NCI-H748 treated with DMSO at 0.1 percent for 48 hours (cell line): ENCODE measurements around the gene VWA3A.
"Not testable (repeated sequence)": the region's sequence is repeated elsewhere in the genome, so short reads cannot be mapped to it uniquely, and the experiment has no call there.

ENCODE experiments used
- DNase-seq: peaks from one replicate; lab custom pipeline; 2025; lab: John Stamatoyannopoulos, UW

The VWA3A gene, protein sequence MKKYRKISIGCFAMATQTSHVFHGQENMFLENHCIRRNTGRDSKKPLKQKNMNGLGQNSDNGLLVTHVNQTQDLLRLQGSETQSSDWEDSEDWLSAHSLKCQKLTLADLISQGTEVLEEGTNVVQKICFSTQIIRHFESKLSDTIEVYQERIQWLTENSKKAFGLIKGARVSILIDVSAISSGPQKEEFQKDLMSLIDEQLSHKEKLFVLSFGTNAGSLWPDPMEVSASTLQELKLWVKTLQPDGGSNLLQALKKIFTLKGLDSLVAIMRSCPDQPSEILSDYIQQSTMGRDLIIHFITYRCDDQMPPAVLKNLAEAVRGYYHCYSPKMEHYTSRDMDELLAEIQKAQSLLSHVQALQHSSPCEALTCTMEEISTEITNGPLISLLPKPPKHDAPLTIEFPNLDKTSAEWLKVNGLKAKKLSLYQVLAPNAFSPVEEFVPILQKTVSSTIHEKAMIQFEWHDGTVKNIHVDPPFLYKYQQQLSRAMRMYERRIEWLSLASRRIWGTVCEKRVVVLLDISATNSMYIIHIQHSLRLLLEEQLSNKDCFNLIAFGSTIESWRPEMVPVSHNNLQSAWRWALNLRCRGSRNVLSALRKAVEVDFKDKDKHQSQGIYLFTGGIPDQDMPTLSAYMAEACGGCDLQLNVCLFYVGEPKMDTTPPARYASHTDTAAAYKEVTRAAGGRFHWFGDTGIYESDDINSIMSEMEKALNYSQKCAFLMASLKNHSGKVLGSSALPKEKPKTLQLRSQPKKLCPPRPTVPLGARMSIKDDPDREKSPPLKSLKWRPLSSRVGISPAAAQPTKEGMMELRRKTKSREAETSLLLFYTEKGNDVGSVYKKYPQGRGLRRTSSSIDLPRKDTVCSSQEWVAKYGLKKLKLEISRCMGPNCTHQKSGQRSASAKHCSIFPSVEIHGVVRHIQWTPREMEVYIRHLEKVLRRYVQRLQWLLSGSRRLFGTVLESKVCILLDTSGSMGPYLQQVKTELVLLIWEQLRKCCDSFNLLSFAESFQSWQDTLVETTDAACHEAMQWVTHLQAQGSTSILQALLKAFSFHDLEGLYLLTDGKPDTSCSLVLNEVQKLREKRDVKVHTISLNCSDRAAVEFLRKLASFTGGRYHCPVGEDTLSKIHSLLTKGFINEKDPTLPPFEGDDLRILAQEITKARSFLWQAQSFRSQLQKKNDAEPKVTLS

DNA sequence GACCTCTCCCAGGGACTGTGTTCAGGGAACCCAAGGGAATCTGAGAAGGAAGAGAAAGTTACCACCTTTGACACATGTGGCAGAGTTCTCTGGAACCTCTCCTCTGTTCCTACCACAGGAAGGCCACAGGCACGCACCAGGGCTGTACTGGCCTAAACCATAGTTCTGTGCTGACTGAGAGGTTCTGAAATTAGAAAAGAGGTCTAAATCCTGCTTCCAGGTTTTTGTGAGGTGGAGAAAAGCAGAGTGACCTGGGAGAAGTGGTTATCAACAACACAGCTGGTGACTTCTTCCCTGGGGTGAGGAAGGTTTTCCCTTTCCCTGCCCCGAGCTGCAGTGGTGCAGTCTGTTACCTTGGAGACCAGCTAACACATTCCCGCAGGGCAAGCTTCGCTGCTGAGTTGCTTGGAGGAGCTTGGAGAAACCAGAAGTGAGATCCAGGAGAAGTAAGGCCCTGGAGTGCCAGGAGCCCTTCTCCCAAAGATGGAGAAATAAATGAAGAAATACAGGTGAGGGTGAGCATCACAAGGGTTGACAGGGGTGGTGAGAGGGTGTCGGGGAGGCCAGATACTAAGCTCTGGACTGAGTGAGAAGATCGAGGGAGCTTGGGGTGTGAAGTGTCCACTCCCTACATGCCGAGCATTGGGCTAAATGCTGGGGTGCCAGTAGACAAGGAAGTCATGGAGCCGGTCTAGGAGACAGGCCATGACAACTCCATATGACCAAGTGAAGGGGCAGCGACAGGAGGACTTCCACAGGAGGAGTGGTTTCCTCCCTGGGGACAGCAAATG, at the start of gene VWA3A:
TSS of gene VWA3A (plus strand) at position 399 of the 791 bp plus-strand sequence. CDS start at position 496, 97 bp downstream.
- no peak for DNase-seq

DNA sequence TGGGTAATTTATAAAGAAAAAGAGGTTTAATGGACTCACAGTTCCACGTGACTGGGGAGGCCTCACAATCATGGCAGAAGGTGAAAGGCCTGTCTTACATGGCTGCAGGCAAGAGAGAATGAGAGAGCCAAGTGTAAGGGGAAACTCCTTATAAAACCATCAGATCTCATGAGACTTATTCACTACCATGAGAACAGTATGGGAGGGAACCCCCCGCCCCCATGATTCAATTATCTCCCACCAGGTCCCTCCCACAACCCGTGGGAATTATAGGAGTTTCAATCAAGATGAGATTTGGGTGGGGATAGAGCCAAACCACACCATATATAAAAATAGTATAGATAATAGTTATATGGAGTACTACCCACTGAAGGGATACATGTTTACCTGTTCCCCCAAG, 48.5 kb upstream of the VWA3A start:
- not testable (repeated sequence) for DNase-seq

DNA sequence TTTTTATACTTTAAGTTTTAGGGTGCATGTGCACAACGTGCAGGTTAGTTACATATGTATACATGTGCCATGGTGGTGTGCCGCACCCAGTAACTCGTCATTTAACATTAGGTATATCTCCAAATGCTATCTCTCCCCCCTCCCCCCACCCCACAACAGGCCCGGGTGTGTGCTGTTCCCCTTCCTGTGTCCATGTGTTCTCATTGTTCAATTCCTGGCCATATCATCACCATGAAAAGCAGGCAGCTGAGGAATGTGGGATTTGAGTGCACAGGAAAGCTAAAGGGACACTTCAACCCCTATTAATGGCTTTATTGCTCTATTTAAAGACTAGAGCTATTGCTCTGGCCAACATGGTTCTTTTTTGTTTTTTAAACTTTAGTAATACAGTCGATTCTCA, 46.5 kb upstream of the VWA3A start:
- not testable (repeated sequence) for DNase-seq

DNA sequence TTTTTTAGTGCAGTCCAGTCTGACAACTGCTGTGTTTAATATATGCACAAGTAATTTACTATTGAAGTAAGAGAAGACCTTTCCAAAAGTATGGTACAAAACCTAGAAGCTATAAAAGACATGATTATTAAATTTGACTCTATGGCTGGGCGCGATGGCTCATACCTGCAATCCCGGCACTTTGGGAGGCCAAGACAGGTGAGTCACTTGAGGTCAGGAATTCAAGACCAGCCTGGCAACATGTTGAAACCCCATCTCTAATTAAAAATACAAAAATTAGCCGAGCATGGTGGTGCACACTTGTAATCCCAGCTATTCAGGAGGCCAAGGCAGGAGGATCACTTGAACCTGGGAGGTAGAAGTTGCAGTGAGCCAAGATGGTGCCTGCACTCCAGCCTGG, 41.4 kb upstream of the VWA3A start:
- no peak for DNase-seq

DNA sequence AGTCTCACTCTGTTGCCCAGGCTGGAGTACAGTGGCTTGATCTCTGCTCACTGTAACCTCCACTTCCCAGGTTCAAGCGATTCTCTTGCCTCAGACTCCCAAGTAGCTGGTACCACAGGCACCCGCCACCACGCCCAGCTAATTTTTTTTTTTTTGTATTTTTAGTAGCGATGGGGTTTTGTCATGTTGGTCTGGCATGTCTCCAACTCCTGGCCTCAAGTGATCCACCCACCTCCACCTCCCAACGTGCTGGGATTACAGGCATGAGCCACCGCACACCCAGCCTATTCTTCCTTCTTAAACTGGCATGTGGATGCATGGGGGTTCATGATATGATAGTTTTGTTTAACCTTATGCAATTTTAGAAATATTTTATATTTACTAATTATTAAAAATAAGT, 39.4 kb upstream of the VWA3A start:
- no peak for DNase-seq

DNA sequence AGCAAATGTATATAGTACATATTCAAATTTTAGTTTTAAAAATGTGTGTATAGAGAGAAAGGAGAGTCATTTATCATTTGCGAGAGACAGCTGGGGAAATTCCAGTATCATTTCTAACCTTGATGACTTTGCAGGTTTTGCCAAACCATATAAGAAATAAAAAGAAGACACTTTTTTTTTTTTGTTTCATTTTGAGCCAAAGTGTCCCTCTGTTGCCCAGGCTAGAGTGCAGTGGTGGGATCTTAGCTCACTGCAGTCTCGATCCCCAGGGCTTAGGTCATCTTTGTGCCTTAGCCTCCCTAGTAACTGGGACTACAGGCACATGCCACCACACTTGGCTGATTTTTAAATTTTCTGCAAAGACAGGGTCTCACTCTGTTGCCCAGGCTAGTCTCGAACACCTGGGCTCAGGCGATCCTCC, 38.4 kb upstream of the VWA3A start:
- DNase-seq, result no peak

DNA sequence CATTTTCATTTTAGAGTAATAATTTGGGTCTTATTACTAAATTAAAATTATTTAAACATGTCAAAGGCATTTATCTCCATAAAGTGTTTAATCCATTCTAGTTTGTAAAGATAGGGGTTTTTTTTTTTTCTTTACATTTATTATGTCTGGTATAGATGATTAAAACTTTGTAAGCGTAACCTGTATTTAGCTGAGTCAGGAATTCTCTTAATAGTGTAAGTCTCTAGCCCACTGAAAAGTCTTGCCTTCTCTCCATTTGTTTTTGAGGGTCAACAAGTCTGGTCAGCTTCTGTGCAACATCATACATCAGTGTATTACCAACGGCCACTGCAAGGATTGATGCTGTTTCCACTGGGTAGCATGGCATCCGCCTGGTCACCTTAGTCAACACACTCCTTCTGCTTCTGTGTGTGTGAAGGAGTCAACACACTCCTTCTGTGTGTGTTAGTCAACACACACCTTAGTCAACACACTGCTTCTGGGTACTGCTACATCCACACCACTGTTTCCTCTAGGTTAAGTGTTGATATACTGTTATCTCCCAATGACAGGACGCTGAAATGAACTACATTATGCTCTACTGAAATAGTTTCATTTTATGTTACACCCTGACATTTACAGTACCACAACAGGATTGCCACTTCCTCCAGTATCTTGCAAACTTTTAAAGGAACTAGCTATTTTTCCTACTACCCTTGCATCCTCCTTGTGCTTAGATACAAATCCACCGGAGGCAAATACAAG, 37.3 kb upstream of the VWA3A start:
- no peak for DNase-seq

DNA sequence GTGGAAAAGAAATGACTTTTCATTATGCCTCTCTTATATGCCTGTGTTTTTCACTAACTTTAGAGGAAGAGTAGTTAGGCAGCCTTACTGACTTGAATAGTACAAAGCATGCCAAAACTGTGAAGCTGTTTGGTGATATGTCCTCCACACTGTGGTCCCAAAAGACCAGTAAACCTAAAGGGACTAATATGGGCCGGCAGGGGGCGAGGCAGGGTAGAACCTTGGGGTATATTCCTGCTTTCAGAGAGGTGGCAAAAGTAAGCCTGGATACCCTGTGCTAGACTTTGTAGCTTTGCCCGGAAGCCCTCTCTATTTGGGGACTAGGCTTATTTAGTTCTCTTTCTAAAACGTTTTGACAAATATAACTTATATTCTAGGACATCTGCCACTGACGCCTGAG, 36.5 kb upstream of the VWA3A start:
- no peak for DNase-seq

DNA sequence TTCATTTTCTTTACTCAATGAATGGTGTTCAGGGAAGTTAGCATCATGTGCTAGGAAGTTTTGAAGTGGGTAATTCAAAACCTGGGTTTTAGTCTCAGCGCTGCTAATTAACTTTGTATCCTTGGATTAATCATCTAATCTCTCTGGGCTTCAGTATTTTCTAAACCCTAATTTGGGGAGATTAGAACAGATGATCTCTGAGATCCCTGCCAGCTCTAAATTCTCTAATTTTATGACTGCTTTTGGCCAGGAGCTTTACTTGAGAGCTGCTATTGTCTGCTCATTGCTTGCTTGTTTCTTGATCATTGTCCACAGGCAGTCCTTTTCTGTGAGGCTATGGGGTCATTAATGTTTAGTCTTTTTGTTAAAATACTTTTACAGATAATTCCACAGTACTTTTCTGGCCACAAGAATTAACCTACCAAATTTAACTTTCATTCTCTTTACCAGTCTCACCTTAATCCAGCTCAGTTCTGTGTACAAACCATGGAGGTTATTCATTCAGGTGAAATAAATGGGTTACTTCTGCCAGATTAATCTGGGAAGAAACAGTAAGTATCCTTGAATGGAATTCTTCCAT, 28.4 kb upstream of the VWA3A start:
- DNase-seq, result no peak

DNA sequence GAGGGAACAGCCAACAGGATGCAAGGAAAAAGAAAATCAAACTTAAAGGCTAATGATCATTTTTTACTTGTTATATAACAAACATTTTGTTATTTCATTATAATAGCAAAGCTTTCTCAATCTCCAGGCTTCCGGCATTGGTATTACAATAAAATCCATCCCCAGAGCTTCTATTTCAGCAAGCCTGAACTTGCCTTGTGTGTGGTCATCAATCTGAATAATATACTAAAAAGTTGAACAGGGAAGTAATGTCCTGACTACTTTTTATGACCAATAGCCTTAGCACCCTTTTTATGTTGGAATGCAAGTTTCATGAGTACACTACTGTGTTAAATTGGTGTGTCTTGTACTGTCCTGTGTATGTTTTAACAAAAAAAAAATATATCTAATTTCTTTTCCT, 27.1 kb upstream of the VWA3A start:
- DNase-seq, result no peak

DNA sequence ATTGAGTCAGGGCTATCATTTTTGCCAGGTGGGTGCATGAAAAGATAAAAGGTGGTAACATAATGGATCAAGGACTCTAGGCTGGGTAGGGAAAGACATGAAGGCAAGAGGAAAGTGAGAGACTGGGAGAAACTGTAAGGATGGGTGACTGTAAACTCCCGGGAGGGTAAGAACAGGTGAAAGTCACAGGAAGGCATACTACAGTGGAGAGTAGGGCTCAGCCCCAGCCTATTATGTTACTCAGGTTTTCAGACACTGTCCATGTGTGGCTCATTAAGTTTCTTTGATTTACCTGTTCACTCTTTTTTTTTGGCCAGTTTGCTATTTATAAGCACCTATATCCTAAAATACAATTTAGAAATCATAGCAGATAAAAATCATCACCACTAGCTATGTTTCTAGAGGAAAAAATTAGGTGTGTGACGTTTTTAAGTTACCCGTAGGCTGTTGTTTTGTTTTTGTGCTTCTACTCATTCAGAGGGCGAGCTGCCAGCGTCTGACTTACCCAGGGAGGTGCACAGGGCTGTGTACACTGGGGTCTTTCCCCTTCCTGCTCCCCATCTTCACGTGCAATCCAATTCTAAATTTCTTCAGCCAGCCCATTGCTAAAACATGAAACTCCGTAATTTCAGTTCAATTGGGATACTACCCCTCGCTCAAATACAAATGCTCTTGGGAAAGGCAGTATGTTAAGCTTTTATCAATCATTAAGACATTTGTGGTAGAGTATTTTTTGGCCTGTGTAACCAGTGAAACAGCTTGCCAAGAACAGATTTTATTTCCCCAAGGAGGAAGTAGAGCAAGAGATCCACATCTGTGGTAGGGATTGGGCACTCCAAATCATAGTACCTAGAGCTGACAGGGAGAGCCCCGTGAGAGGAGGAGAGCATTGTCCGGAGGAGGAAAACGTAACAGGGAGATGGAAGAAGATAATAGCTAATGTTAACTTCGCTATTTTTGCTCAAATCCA, 21.7 kb upstream of the VWA3A start:
- no peak for DNase-seq

DNA sequence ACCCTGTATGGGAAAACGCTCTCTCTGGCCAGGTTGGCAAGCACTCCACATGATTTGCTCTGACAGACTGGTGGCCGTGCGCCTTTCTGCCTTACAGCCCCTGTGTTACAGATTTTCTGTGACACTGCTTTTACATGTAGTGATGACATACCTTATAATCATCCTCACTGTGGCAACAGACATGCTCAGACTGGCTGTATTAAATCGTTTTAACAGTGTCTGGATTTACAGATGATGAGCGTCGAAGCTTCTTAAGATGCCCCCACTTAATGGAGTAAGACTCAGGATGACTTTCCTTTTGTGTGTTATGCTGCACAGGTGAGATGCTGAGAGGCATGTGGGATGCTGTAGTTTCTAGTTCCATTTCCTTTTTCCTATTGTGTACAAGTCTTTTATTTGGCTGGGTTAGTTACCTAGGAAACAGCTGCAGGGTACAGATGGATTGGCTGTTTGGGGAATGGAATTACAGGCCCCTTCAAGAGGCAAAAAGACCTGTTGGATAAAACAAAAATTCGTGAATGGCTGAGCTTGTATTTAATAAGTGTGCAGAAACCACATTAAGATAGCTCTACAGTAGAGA, 20.9 kb upstream of the VWA3A start:
- no peak for DNase-seq

DNA sequence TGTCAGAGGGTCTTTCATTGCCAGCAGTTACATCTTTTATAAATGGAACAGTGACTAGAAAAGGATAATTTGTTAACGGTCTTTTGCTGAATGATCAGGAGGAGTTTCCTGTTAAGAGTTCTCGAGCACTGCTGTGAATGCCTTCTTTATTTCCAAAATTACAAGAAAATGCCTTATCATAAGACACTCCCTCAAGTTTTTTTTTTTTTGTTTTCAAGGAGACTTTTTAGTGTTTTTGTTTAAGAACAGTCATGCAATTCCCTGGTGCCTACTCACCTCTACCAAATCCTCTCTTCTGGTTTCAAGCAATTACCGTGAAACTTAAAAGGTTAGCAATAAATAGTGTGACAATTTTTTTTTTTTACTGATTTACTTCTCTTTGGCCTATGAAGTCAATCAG, 19.0 kb upstream of the VWA3A start:
- DNase-seq, result no peak

DNA sequence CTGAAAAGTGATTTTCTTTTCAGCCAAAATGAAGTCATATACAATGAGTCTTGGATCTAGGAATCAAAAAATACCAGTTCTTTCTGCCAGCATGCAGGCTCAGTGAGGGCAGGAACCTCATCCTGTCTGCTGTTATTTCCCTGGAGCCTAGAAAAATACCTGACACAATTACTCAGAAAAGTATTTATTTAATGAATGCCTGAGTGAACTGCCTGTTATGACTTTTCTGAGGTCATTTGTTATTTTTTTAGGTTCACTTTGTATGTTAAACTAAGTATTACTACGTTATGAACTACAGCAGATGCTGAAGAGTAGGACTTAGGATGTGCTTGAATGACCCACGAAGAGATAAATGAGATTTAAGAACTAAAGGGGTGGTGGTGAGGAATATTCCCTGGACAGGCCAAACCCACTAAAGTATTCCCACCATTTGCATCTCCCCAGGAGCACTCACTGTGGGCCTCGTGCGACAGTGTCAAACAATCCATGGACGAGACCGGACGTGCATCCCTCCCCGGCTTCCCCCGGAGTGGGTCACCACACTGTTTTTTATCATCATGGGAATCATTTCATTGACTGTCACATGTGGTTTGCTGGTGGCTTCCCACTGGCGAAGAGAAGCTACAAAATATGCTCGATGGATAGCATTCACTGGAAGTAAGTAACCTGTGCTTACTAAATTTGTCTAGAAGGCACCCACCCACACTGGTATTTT, 17.1 kb upstream of the VWA3A start:
- no peak for DNase-seq

DNA sequence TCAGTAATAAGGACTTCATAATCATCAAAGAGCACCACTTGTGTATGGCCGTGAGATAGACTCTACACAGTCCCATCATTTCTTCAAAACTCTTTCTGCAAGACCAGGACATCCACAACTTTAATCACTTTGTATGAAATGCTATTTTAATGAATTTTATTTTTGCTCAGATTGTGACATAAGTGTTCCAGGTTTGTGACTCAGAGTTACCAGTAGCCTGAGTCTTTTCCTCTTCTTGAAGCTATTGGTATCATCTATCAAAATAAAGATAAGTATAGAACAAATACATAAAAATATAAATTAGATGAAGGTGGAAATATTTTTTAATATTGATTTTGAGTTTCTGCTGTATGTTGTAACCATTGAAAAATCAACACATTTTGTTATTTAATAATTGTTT, 16.6 kb upstream of the VWA3A start:
- no peak for DNase-seq

DNA sequence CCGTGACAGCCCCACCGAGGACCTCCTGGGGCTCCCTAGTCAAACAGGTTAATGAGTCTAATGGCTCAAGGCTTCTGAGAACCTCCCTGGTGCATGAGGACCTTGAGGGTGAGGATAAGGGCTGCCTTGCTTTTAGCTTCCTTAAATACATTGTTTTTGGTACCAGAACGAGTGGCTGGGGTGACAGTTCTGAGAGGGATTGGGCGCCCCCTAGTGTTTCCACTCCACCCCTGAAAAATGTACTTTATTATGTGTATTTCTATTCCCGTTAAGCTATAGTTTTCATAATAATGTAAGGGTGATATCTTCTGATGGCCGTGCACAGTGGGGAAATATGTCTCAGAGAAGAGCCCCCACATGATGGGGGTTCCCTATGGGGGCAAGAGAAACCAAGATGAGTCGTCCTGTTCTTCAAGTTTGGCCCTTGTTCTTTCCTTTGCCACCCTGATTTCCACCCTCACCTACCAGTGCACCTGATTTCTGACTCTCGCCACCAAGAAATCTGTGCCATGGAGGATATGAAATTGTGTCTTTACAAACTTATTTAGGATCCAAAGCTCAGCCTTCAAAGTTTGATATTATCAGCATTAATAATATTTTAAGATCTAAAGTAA, 14.5 kb upstream of the VWA3A start:
- peak; percentile 32 for DNase-seq

DNA sequence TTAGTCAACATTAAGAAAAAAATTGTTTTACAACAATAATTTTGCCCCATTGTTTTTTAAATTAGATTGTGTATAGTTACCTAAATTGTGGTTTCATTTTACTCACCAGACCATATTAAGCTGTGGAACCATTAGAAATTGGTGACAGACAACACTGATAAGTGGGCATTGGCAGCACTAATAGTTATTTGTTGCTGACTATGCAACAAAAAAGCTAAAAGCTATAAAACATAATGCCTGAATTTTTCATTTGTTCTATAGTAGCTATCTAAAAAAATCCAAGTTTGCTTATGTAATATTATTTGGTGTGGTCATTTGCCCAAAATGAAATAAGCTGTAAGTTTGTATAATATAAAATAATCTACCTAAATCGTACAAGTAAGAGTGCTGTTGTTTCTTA, 13.7 kb upstream of the VWA3A start:
- DNase-seq, result no peak

DNA sequence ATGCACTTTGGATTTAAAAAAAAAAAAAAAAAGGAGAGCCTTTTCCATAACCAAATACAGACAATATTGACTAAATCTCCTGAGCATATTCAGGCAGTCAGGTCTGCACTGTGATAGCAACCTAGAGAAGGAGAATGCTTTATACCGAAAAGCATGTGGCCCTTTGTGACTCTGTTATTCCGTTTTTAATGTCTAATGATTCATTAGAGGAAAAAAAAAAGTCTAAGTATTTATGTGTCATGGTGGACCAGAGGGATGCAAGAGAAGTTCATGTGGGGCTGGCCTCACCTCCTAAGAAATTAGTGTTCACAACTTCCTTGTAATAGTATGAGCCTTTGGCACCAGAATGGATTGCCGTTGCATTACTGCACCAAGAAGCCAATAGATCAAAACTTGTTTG, 11.3 kb upstream of the VWA3A start:
- DNase-seq, result no peak
